Osteocyte (in vitro differentiated cells): ENCODE data around the gene DMD. TPM values are rescaled to one million over a fixed set of nuclear protein-coding genes. Genes with fewer than 3 reads are reported as not detected.

Experiments
- DNase-seq: peaks from one replicate; pipeline ENCODE4 v3.0.0; 2021; ENCODE audit warnings: mixed read lengths; ENCODE audit not compliant: unreplicated experiment; ENCODE audit errors: extremely low spot score
- H3K27ac Mint-ChIP-seq: one replicate; pipeline ENCODE4 v1.8.0; 2021; ENCODE audit warnings: mild to moderate bottlenecking, mixed read lengths; ENCODE audit not compliant: unreplicated experiment
- H3K27me3 Mint-ChIP-seq: one replicate; pipeline ENCODE4 v1.8.0; 2021; ENCODE audit warnings: mixed read lengths; ENCODE audit not compliant: unreplicated experiment
- H3K36me3 Mint-ChIP-seq: one replicate; pipeline ENCODE4 v1.8.0; 2021; ENCODE audit warnings: mixed read lengths; ENCODE audit not compliant: unreplicated experiment
- H3K4me1 Mint-ChIP-seq: one replicate; pipeline ENCODE4 v1.8.0; 2021; ENCODE audit warnings: mixed read lengths; ENCODE audit not compliant: unreplicated experiment
- H3K4me3 Mint-ChIP-seq: one replicate; pipeline ENCODE4 v1.8.0; 2021; ENCODE audit warnings: mild to moderate bottlenecking, moderate library complexity, mixed read lengths; ENCODE audit not compliant: unreplicated experiment
- H3K9me3 Mint-ChIP-seq: one replicate; pipeline ENCODE4 v1.8.0; 2021; ENCODE audit warnings: mixed read lengths; ENCODE audit not compliant: unreplicated experiment
- CTCF ChIP-seq: fragments of 200-600 bp; sonication (generic); IDR thresholded peaks from 2 replicates; pipeline ENCODE4 v1.5.0; 2021; ENCODE audit warnings: antibody characterized with exemption, mild to moderate bottlenecking, moderate library complexity
- total RNA-seq: library from RNA; stranded (reverse); gene quantifications from 2 replicates; pipeline ENCODE4 v1.2.1, GENCODE V29; 2021

Gene DMD
- total RNA-seq, 1 donor from 2014 or later, result 317 TPM

- no peak overlapping the region for H3K4me3 Mint-ChIP-seq
- no peak overlapping the region for H3K27ac Mint-ChIP-seq
- no peak for DNase-seq
- TF ChIP-seq CTCF, result no peak
- peaks cover 2% of the 10 kb centered on the region for H3K4me1 Mint-ChIP-seq
- peaks cover 4% of the 10 kb centered on the region for H3K9me3 Mint-ChIP-seq
- no peaks in the 10 kb centered on the region for H3K36me3 Mint-ChIP-seq
- no peaks in the 10 kb centered on the region for H3K27me3 Mint-ChIP-seq
These were observed 1750.1 kb downstream of the DMD start for GRCh38 chrX:31461266-31461665.

DNA sequence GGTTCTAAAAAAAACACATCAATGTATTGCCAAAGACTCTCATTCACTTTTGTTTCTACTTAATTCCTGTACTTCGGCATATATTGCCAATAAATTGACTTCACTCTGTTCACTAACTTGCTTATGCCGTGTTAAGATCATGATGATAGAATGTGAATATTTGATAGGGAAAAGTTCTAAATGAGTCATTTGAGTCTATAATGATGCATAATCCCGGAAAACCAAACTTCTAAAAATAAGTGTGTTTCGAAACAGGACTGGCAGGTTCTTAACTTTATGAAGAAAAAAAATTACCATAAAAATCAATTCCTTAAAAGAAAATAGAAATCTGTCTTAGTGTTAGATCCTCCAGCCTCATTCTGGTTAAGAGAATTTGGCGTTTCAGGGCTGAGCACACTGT, 1752.0 kb downstream of the DMD start:
- H3K36me3 Mint-ChIP-seq, result no peaks in the 10 kb centered on the region
- no peak for DNase-seq
- H3K4me3 Mint-ChIP-seq, result no peak overlapping the region
- no peak for TF ChIP-seq CTCF
- H3K9me3 Mint-ChIP-seq, result peaks cover 8% of the 10 kb centered on the region
- no peaks in the 10 kb centered on the region for H3K27me3 Mint-ChIP-seq
- H3K4me1 Mint-ChIP-seq, result peaks cover 2% of the 10 kb centered on the region
- no peak overlapping the region for H3K27ac Mint-ChIP-seq

GRCh38 chrX:31449965-31450364, 1761.4 kb downstream of the DMD start:
- H3K4me3 Mint-ChIP-seq, result no peak overlapping the region
- H3K36me3 Mint-ChIP-seq, result no peaks in the 10 kb centered on the region
- no peak for TF ChIP-seq CTCF
- H3K27ac Mint-ChIP-seq, result no peak overlapping the region
- no peaks in the 10 kb centered on the region for H3K27me3 Mint-ChIP-seq
- no peak for DNase-seq
- peaks cover 8% of the 10 kb centered on the region for H3K9me3 Mint-ChIP-seq
- peaks cover 17% of the 10 kb centered on the region for H3K4me1 Mint-ChIP-seq

DNA sequence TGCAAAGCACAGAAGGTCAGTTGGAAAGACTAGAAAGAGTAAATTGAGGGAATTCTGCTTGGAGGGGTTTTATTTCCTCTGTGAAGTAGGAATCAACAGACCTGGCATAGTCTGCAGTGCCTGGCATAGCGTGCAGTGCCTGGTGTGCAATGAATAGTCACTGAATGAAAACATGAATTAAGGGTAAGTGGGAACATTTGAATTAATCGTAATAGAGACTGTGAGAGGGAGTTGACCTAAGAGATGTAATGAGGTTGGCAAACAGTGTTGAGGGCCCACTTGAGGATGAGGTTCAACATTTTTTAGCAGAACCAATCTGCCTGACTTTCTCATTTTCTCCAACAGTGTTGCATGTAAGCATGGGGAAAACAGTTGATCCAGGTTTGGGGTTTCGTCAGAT, 1762.3 kb downstream of the DMD start:
- H3K9me3 Mint-ChIP-seq, result peaks cover 7% of the 10 kb centered on the region
- no peak for DNase-seq
- no peaks in the 10 kb centered on the region for H3K27me3 Mint-ChIP-seq
- H3K4me1 Mint-ChIP-seq, result peaks cover 19% of the 10 kb centered on the region
- H3K36me3 Mint-ChIP-seq, result no peaks in the 10 kb centered on the region
- no peak overlapping the region for H3K27ac Mint-ChIP-seq
- no peak for TF ChIP-seq CTCF
- H3K4me3 Mint-ChIP-seq, result no peak overlapping the region

DNA sequence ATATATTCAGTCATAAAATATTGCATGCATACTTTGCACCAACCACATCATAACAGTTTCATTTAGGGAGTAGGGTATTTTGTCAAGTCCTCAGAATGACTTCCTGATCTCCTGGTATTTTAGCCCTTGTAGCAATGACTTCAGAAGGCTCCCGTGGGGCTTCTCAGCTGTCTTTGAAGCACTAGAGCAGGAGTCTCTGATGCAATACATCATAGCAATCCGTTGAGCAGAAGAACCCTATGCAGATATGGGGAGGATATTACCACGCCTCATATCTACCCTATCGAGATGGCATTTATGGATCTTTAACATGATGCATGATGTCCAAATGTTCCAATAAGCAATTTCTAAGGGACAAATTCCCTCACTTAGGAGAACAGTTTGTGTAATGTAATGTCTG, 1765.8 kb downstream of the DMD start:
- Mint-ChIP-seq H3K4me1 (peaks cover 21% of the 10 kb centered on the region), H3K4me3 (no peak overlapping the region), H3K27ac (peak overlapping the region; percentile 38), H3K36me3 (peaks cover 4% of the 10 kb centered on the region), H3K9me3 (peaks cover 7% of the 10 kb centered on the region), H3K27me3 (no peaks in the 10 kb centered on the region)
- DNase-seq, result no peak
- no peak for TF ChIP-seq CTCF
